HG03064 (cell line): ENCODE measurements around the gene RYR3.
"Not testable (repeated sequence)": the region's sequence is repeated elsewhere in the genome, so short reads cannot be mapped to it uniquely, and the experiment has no call there.

ENCODE experiments used
- ATAC-seq: cut with Tn5 transposase; IDR thresholded peaks from one replicate; pipeline ENCODE4 v1.9.1; 2021; ENCODE audit warnings: low read depth; ENCODE audit not compliant: unreplicated experiment

The RYR3 gene

DNA sequence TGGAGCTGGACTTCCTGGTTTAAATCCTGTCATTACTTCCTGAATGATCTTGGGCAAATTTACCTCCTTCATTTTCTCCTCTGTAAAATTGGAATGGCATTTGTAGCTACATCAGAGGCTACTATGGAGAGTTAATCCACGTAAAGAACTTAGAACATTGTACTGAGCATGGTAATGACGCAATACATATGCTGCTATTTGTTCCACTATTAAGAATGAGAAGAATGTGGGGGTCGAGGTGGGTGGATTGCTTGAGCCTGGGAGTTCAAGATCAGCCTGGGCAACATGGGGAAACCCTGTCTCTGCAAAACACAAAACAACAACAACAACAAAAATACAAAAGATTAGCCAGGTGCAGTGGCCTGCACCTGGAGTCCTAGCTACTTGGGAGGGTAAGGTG lies 250.6 kb downstream of the RYR3 start:
- no peak for ATAC-seq

DNA sequence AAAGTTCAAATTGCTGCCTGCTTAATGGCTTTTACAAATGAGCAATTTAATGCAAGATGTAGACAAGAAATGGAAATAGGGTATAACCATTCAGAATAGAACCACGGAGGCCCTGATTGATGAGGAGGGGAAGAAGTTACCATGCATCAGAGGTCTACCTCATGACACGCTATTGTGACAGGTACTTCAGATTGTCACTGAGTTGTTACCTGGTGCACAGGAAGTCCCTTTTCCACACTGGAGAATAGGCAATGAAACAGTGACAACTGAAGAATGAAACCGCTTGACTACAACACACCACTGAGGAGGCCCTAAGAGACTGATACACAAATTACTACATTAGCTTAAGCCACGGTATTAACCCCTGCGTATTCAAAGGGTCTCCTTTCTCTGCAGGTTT lies 251.2 kb downstream of the RYR3 start:
- no peak for ATAC-seq

- ATAC-seq = no peak
These were observed 254.3 kb downstream of the RYR3 start for GRCh38 chr15:33565094-33565493.

DNA sequence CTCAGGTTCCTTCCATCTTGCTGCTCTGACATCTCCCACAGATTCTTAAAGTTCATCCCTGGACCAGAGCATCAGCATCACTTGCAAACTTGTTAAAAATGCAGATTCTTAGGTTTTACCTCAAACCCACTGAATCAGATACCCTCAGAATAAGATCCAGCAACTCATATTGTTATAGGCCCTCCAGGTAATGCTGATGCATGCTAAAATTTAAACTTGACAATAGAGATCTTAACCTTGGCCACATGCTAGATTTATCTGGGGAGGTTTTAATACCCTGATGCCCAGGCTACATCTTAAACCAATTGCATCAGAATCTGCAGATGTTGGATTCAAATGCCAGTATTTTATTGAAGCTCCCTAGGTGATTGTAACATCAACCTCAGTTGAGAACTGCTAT lies 256.9 kb downstream of the RYR3 start:
- no peak for ATAC-seq

- no peak for ATAC-seq
These were observed 258.3 kb downstream of the RYR3 start for GRCh38 chr15:33569036-33569435.

GRCh38 chr15:33577911-33578310 lies 267.1 kb downstream of the RYR3 start:
- not testable (repeated sequence) for ATAC-seq

GRCh38 chr15:33580526-33580925 lies 269.8 kb downstream of the RYR3 start:
- ATAC-seq = no peak

DNA sequence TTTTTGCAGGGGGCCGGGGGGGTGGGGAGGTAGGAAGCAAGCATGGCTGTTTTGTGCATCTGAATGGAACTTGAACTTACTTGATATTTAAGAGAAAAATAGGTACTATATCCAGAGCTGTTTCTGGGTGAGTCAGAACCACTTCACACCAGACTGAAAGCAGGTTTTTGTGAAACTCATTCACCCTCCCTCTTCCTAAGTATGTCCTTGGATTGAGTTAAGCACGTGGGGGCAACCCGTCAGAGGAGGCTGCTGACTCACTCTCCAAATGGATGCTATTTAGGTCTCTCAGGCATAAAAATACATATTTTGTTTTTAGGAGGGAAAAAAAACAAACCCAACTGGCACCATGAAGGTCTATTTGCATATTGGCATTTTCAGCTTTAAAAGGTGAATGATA lies 270.3 kb downstream of the RYR3 start:
- no peak for ATAC-seq

GRCh38 chr15:33584797-33585196 lies 274.0 kb downstream of the RYR3 start:
- no peak for ATAC-seq

DNA sequence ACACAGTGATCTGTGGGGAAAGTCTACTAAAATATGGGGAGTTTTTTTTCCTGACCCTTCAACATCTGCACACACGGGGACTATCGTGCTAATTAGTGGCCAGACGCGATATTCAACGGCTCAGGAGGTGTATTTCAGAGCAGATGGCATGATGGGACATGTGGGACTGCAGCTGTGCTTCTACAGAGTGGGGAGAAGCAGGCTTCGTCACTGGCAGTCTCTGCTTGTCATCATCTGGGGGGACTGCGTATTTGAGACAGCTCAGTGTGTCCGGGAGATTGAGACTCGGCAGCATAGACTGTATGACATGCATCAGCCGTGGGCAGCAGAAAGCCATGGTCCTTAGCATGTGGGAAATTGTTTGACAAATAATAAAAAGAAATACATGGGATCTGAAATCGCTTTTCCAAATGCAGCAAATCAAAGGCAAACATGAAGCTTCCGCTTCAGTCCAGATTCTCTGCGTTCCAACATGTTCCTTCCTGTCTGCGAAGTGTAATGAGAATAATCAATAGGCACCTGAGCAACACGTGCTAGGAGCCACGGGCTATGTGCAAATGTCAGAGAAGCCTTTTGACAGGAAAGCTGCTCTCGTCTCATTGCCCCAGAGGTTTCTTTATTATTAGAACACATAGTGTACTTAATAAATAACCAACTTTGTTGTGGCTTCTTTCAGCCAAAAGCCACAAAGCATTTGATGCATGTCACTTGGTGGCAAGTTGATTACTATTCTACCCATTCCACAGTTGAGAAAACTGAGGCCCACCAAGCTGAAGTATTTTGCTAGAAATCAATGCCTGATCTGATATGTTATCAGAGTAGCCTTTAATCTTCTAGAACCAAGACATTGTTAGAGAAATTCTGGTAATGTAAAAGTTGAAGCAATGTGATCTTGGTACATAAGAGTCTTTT lies 276.3 kb downstream of the RYR3 start:
- no peak for ATAC-seq

GRCh38 chr15:33587773-33588172 lies 277.0 kb downstream of the RYR3 start:
- no peak for ATAC-seq

DNA sequence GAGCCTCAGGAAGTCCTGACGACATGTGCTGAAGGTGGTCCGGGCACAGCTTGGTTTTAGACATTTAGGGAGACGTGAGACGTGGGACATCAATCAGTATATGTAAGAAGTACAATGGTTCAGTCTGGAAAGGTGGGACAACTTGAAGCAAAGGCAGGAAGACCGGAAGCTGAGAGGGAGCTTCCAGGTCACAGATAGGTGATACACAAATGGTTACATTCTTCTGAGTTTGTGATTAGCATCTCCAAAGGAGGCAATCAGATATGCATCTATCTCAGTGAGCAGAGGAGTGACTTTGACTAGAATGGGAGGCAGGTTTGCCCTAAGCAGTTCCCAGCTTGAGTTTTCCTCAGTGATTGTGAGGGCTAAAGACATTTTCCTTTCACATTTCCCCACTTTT lies 282.1 kb downstream of the RYR3 start:
- no peak for ATAC-seq

DNA sequence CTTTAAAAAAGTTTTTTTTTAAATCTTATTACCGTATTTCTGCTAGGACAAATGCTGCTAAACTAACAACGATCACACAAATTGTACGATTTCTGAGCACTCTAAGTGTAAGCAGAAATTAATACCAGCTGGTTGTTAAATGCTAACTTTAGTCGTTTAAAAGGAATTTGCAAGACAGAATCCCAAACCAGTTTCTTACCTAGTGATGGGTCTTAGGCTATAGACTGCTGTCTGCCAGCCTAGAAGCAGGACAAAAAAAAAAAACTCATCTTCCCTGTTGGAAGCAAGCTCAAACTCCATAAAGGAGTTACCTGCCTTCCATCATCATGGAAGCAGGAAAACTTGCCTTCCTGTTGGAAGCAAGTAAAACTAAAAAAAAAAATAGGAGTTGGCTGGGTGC lies 287.6 kb downstream of the RYR3 start:
- not testable (repeated sequence) for ATAC-seq

GRCh38 chr15:33600212-33600611 lies 289.4 kb downstream of the RYR3 start:
- no peak for ATAC-seq

DNA sequence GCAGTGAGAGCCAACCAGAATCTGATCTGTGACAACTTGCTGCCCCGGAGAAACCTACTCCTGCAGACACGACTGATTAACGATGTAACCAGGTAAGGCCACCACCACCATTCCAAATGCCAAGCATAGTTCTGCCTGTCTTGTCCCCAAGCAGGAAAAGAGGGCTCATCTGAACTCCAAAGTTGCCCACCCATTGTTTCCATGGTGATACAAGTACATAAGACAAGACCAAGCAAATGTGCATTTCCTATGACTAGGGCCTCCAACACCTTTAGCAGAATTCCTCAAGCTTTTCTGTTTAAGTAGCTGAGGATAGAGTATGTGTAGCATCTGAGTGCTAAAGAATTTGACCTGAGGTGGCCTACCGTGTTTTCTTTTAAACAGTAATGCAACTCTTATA lies 290.7 kb downstream of the RYR3 start:
- ATAC-seq = no peak

DNA sequence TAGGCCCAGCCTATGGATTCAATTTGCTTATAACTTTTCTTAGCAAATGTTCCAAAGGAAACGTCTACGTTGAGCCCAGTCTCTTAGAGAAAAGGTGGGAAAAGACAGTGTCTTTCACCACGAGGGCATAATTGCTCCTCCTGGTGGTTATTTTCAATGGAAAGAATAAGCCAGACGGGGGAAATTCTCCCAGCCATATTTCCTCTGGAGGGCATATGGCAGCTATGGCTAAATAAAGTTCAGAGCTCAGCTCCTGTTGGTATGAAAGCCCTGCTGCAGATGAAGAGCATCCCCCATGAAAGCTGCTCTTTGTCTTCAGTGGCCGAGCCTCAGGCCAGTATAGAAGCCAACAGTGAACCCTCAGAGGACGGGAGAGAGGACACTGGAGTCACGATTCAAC lies 297.9 kb downstream of the RYR3 start:
- ATAC-seq = no peak

DNA sequence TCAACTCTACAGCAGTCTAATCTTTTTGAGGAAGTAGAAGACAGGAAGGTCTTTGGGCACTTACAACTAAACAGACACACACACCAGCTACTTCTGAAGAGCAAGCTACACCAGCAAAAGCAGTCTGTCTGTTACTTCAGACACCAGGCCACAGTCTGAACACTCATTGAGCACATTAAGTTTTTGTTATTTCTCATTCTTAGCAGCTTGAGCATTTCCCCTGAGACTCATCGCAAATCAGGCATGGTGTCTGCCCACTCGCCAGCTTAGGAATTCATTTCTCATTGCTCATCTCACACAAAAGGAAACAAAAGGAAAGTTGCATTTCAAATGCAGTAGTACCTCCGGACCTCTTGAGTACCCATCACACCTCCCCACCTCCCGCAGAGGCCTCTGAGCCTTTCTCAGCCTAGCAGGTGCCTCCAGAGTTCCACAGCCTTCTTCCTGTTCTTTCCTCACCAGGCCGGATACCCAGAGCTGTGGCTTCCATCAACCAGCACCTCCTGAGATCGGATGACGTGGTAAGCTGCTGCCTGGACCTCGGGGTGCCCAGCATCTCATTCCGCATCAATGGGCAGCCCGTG lies 302.0 kb downstream of the RYR3 start:
- no peak for ATAC-seq

DNA sequence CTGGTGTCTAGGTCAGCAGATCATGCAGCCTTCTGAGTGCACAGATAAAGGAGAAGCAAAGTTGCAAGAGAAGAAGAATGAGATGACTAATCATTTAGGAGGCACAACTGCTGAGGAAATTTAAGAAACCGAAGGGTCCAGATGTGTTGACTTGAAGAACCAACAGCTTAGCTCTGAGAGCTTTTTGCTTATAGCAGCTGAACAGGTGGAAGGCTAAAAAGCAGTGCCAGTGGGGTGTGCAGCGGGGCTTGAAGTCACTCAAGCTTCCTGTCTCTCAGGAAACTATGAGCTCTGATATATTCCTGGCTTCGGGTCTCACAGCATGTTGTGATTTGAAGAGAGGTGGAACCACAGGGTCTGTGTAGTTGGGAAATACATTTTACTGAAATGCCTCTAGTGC lies 305.7 kb downstream of the RYR3 start:
- ATAC-seq = no peak

DNA sequence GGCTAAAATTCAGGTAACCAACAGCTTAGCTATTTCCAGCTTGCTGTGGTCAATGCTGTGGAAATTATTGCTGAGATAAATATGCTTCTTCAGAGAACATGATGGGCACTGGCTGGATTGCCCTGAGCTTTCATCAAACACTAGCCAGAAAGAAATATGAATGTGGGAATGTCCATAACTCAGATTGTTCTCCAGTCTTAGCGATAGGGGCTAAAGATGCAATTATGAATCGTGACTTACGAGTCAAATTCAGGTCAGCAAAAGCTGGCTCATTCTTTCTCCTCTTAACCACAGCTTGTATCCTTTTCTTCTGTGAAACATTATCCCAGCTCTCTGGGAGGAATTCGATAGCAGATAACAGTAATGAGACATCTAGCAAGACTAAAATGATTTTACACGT lies 307.6 kb downstream of the RYR3 start:
- ATAC-seq = no peak

DNA sequence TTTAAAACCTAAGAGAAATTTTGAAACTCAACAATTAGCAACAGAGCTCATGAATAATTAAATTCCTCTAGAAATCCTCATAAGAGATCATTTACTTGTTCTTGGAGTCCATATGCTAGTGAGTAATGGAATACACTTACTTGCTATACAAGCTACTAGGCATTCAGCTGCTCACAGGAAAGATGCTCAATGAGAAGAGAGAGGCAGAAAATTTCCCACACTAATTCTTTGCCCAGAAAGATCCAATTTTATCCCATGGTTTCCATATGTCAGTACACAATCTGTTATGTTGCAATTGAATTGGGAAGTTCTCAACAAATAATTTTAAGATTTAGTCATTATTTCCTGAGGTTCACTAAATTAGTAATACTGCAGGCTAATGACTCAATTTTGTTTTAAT lies 310.4 kb downstream of the RYR3 start:
- no peak for ATAC-seq

GRCh38 chr15:33623010-33623409 lies 312.2 kb downstream of the RYR3 start:
- ATAC-seq = no peak

DNA sequence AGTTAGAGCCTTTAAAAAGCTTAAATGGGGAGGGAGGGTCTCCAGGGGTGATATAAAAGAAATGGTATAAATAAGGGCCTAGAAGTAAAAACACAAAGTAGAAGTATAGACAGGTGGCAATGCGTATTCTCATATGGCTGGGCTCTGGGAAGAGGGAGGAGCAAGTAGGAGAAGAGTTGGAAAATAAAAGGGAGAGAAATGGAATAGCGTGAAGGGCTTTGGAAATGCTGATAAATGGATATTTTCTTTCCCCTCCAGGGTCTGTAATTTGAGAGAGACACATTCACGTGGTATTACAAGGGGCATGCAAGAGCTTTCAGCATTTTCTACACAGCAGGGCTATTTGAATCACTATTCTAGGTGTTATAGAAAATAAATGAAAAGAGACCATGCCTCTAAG lies 313.7 kb downstream of the RYR3 start:
- ATAC-seq = no peak
